IMR-90 (cell line): Measurements from ENCODE around the gene RASGRF1. TPM values are rescaled to one million over a fixed set of nuclear protein-coding genes. Genes with fewer than 3 reads are reported as not detected.

Experiments
- ATAC-seq: fragments of 200-7000 bp; cut with Tn5 transposase; 2 replicates; pipeline ENCODE4 v1.9.1; 2020; ENCODE audit warnings: low read depth, mild to moderate bottlenecking, moderate library complexity
- BruUV-seq: library from RNA; stranded (reverse); fragments of 400-500 nt; replicated peaks from 2 replicates; lab custom pipeline; 2021; lab: Mats Ljungman, UMichigan
- CTCF ChIA-PET: fragments of 300-600 bp; formaldehyde crosslinking; extraction: SDS; loops from one replicate; lab custom pipeline; 2021; ENCODE audit warnings: antibody characterized with exemption; lab: Yijun Ruan, JAX
- POLR2A ChIA-PET: fragments of 300-600 bp; sonication (Branson Sonifier 250); formaldehyde crosslinking; loops from one replicate; lab custom pipeline; 2022; ENCODE audit warnings: antibody characterized with exemption; ENCODE audit not compliant: unreplicated experiment; lab: Charles Lee
- DNase-seq: peaks from one replicate; pipeline ENCODE4 v3.0.0; 2013
- H2AFZ ChIP-seq: replicated peaks from 2 replicates; pipeline ENCODE3; 2013; ENCODE audit warnings: low read length, mild to moderate bottlenecking; ENCODE audit not compliant: poor library complexity
- H2AK5ac ChIP-seq: 2 replicates; pipeline ENCODE4 v1.6.1; 2013; ENCODE audit warnings: low read depth, low read length, inconsistent platforms
- H2AK9ac ChIP-seq: replicated peaks from 2 replicates; pipeline ENCODE3; 2013; ENCODE audit warnings: mild to moderate bottlenecking, low read depth, low read length, moderate library complexity; ENCODE audit not compliant: poor library complexity
- H2BK120ac ChIP-seq: 2 replicates; pipeline ENCODE4 v1.6.1; 2013; ENCODE audit warnings: low read depth, low read length, inconsistent platforms
- H2BK15ac ChIP-seq: 3 replicates; pipeline ENCODE4 v1.6.1; 2013; ENCODE audit warnings: low read depth, low read length, inconsistent platforms
- H2BK20ac ChIP-seq: 2 replicates; pipeline ENCODE4 v1.6.1; 2013; ENCODE audit warnings: low read depth, mild to moderate bottlenecking, inconsistent platforms, low read length, moderate library complexity
- H2BK5ac ChIP-seq: 2 replicates; pipeline ENCODE4 v1.6.1; 2013; ENCODE audit warnings: mild to moderate bottlenecking, low read depth, low read length, inconsistent platforms; ENCODE audit not compliant: poor library complexity, severe bottlenecking
- H3K14ac ChIP-seq: replicated peaks from 2 replicates; pipeline ENCODE4 v1.6.1; 2013; ENCODE audit warnings: low read depth, low read length, inconsistent platforms
- H3K18ac ChIP-seq: 2 replicates; pipeline ENCODE4 v1.6.1; 2013; ENCODE audit warnings: low read depth, low read length, control low read depth
- H3K23ac ChIP-seq: 2 replicates; pipeline ENCODE4 v1.6.1; 2013; ENCODE audit warnings: low read depth, low read length, inconsistent platforms
- H3K27ac ChIP-seq: 2 replicates; pipeline ENCODE4 v1.5.1; 2013; ENCODE audit warnings: mild to moderate bottlenecking, control low read depth, low read length; ENCODE audit not compliant: insufficient read depth
- H3K27me3 ChIP-seq: 2 replicates; pipeline ENCODE4 v1.6.1; 2013; ENCODE audit warnings: low read length; ENCODE audit not compliant: control insufficient read depth, insufficient read depth
- H3K36me3 ChIP-seq: 2 replicates; pipeline ENCODE4 v1.6.1; 2013; ENCODE audit warnings: low read length, mixed read lengths; ENCODE audit not compliant: control insufficient read depth, insufficient read depth
- H3K4ac ChIP-seq: 2 replicates; pipeline ENCODE4 v1.6.1; 2013; ENCODE audit warnings: low read depth, low read length, inconsistent platforms
- H3K4me1 ChIP-seq: 2 replicates; pipeline ENCODE4 v1.6.1; 2013; ENCODE audit warnings: low read length, mixed read lengths; ENCODE audit not compliant: control insufficient read depth, insufficient read depth
- H3K4me2 ChIP-seq: 2 replicates; pipeline ENCODE4 v1.6.1; 2013; ENCODE audit warnings: low read depth, mild to moderate bottlenecking, control low read depth, low read length, moderate library complexity
- H3K4me3 ChIP-seq: 2 replicates; pipeline ENCODE4 v1.5.1; 2013; ENCODE audit warnings: low read depth, mild to moderate bottlenecking, control low read depth, low read length, moderate library complexity; ENCODE audit not compliant: insufficient read depth
- H3K56ac ChIP-seq: 2 replicates; pipeline ENCODE4 v1.6.1; 2013; ENCODE audit warnings: low read length, inconsistent platforms; ENCODE audit not compliant: insufficient read depth; ENCODE audit errors: extremely low read depth
- H3K79me1 ChIP-seq, 2 experiments: 2 replicates each; pipeline ENCODE4 v1.6.1; 2013; ENCODE audit warnings: low read length in 2 of 2, inconsistent platforms in 1 of 2, low read depth in 1 of 2
- H3K9ac ChIP-seq: 2 replicates; pipeline ENCODE4 v1.6.1; 2013; ENCODE audit warnings: low read depth, low read length, control low read depth
- H3K9me1 ChIP-seq: 2 replicates; pipeline ENCODE4 v1.6.1; 2013; ENCODE audit warnings: low read length, inconsistent platforms; ENCODE audit not compliant: insufficient read depth
- H3K9me3 ChIP-seq: 2 replicates; pipeline ENCODE4 v1.6.1; 2013; ENCODE audit warnings: low read length; ENCODE audit not compliant: control insufficient read depth, insufficient read depth
- H4K20me1 ChIP-seq: 2 replicates; pipeline ENCODE4 v1.6.1; 2013; ENCODE audit warnings: low read length, inconsistent platforms; ENCODE audit not compliant: insufficient read depth
- H4K5ac ChIP-seq: 2 replicates; pipeline ENCODE4 v1.6.1; 2013; ENCODE audit warnings: mild to moderate bottlenecking, low read depth, low read length, control low read depth
- H4K8ac ChIP-seq, 2 experiments: 2 replicates each; pipeline ENCODE4 v1.6.1; 2013; ENCODE audit warnings: low read depth in 2 of 2, low read length in 2 of 2, control low read depth in 1 of 2, inconsistent platforms in 1 of 2
- H4K91ac ChIP-seq: 2 replicates; pipeline ENCODE4 v1.6.1; 2013; ENCODE audit warnings: low read depth, low read length, inconsistent platforms; ENCODE audit not compliant: insufficient read depth
- CEBPB ChIP-seq: IDR thresholded peaks from 2 replicates; pipeline ENCODE4 v1.6.1; 2012; ENCODE audit warnings: low read depth, low read length, improper control_type of control experiment
- ELK1 ChIP-seq: fragments of 150-350 bp; IDR thresholded peaks from 2 replicates; pipeline ENCODE4 v1.6.1; 2016; ENCODE audit warnings: low read depth, mild to moderate bottlenecking, low read length, moderate library complexity, borderline replicate concordance
- MAFK ChIP-seq: IDR thresholded peaks from 2 replicates; pipeline ENCODE4 v1.6.1; 2012; ENCODE audit warnings: low read depth, low read length, improper control_type of control experiment
- NFE2L2 ChIP-seq: fragments of 150-350 bp; IDR thresholded peaks from 2 replicates; pipeline ENCODE4 v1.6.1; 2016; ENCODE audit warnings: low read depth, mild to moderate bottlenecking, low read length
- WGBS, 2 experiments: methylation state at CpG; one replicate each; pipeline versions ENCODE4 v1.1.5 to v1.1.7; 2013; ENCODE audit warnings: missing lambda C conversion rate in 2 of 2; ENCODE audit not compliant: insufficient read length in 1 of 2; ENCODE audit errors: extremely low coverage in 2 of 2; 5-methylcytosine and 5-hydroxymethylcytosine counted together
- dilution Hi-C: fragments of 300-500 bp; cut with HindIII; formaldehyde crosslinking; loops from one replicate; pipeline ENCODE4 v1.14.3; 2018; ENCODE audit warnings: low sequenced_read_pairs; ENCODE audit not compliant: unreplicated experiment
- in situ Hi-C: fragments of 300-500 bp; cut with MboI; formaldehyde crosslinking; loops from 3 replicates; pipeline ENCODE4 v1.14.3; 2019; ENCODE audit warnings: low sequenced_read_pairs, inconsistent platforms, mixed read lengths
- intact Hi-C: fragments of 100-400 bp; cut with micrococcal nuclease; formaldehyde crosslinking; loops from 2 replicates; pipeline ENCODE4 v1.10.0; 2022
- polyA plus RNA-seq, 3 experiments: library from polyadenylated mRNA; depleted of rRNA; stranded (reverse); fragments of >200 nt; gene quantifications; 2 replicates each; pipeline ENCODE4 v1.2.3, GENCODE V29; 2012; ENCODE audit warnings: low replicate concordance in 1 of 3
- total RNA-seq: library from RNA; depleted of rRNA; stranded (reverse); fragments of >200 nt; gene quantifications from 2 replicates; pipeline ENCODE4 v1.2.3, GENCODE V29; 2012

The RASGRF1 gene
- total and polyA plus RNA-seq, 2 of the 4 experiments (the other 2 are of a cell fraction): under 0.01 to 0.15 TPM

GRCh38 chr15:78984041-78984440 is 106.5 kb downstream of the RASGRF1 start:
- ChIA-PET CTCF (interaction anchor here (1.0 kb wide), 1 partner anchor 8 kb away, joined by 3 read pairs; no protein-coding TSS in a partner anchor), POLR2A (no interaction called here)
- Histone ChIP-seq H3K79me1 (no peaks in the 10 kb centered on the region; a peak in 1 of 4 replicates), H3K56ac (no peak overlapping the region), H4K91ac (no peak overlapping the region), H3K36me3 (no peaks in the 10 kb centered on the region), H3K23ac (no peak overlapping the region), H3K4me2 (no peak overlapping the region), H2BK5ac (no peak overlapping the region), H3K27me3 (no peaks in the 10 kb centered on the region; the same call in 1 of the 2 replicates), H3K4ac (no peak overlapping the region), H3K18ac (no peak overlapping the region), H3K4me3 (no peak overlapping the region), H3K9ac (no peak overlapping the region), H4K5ac (no peak overlapping the region), H2AK9ac (no peak overlapping the region), H2BK120ac (no peak overlapping the region), H2AFZ (no peak overlapping the region), H4K8ac (no peak overlapping the region), H2AK5ac (no peak overlapping the region), H2BK20ac (no peak overlapping the region), H3K9me1 (peaks cover 12% of the 10 kb centered on the region), H4K20me1 (no peaks in the 10 kb centered on the region), H2BK15ac (no peak overlapping the region), H3K9me3 (no peaks in the 10 kb centered on the region), H3K27ac (no peak overlapping the region), H3K14ac (no peak overlapping the region), H3K4me1 (peaks cover 9% of the 10 kb centered on the region)
- ATAC-seq (no peak), DNase-seq (no peak)
- intact Hi-C loops (no loop called here), dilution Hi-C loops (no loop called here), in situ Hi-C loops (no loop called here)
- BruUV-seq: no TSS peak
- TF ChIP-seq CEBPB: no peak
- TF ChIP-seq MAFK: no peak
- no peak for TF ChIP-seq NFE2L2
- no peak for TF ChIP-seq ELK1
- no CpG with 5 or more reads among the region's 1 CpG for WGBS, 2 experiments
